ENCODE results near the gene RAB11FIP4. TPM values are rescaled to one million over a fixed set of nuclear protein-coding genes. Genes with fewer than 3 reads are reported as not detected.

RAB11FIP4 gene
- total and polyA plus RNA-seq, 4 donors, result 1.5 to 16.0 (median 3.3) TPM

GRCh38 chr17:31417051-31417792 lies 25.7 kb downstream of the RAB11FIP4 start:
- H3K9me3 ChIP-seq (ENCODE audit: control insufficient read depth in 4 of 4, low read length in 3 of 4), result no peaks in the 10 kb centered on the region
- H3K27me3 ChIP-seq (ENCODE audit: control insufficient read depth in 4 of 4, insufficient read depth in 4 of 4, low read length in 3 of 4), result no peaks in the 10 kb centered on the region
- DNase-seq (ENCODE audit: low spot score), result no peak
- H3K36me3 ChIP-seq (ENCODE audit: control insufficient read depth in 4 of 4, insufficient read depth in 3 of 4, low read depth in 1 of 4, low read length in 3 of 4), result no peaks in the 10 kb centered on the region
- no peaks in the 10 kb centered on the region for H3K4me1 ChIP-seq (ENCODE audit: control insufficient read depth in 4 of 4, insufficient read depth in 4 of 4, low read length in 3 of 4)
- H3K9ac ChIP-seq (ENCODE audit: low read depth in 1 of 2, low read length in 2 of 2), result no peak overlapping the region
- H3K4me3 ChIP-seq (ENCODE audit: low read depth in 1 of 3, low read length in 3 of 3), result no peak overlapping the region
- WGBS, result 87% methylated on average over 10 of the region's 10 CpGs
- TF ChIP-seq, protein P1, sequence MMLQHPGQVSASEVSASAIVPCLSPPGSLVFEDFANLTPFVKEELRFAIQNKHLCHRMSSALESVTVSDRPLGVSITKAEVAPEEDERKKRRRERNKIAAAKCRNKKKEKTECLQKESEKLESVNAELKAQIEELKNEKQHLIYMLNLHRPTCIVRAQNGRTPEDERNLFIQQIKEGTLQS (IDR thresholded peaks at IDR 0.05), result no peak
- no peak for TF ChIP-seq JUND (IDR thresholded peaks at IDR 0.05)
- TF ChIP-seq RXRA (IDR thresholded peaks at IDR 0.05), result no peak
- no peak for TF ChIP-seq NR2F2 (IDR thresholded peaks at IDR 0.05)
- no peak for TF ChIP-seq RAD21 (IDR thresholded peaks at IDR 0.05)
- no peak overlapping the region for H3K27ac ChIP-seq (ENCODE audit: low read depth in 1 of 2, low read length in 2 of 2)

DNA sequence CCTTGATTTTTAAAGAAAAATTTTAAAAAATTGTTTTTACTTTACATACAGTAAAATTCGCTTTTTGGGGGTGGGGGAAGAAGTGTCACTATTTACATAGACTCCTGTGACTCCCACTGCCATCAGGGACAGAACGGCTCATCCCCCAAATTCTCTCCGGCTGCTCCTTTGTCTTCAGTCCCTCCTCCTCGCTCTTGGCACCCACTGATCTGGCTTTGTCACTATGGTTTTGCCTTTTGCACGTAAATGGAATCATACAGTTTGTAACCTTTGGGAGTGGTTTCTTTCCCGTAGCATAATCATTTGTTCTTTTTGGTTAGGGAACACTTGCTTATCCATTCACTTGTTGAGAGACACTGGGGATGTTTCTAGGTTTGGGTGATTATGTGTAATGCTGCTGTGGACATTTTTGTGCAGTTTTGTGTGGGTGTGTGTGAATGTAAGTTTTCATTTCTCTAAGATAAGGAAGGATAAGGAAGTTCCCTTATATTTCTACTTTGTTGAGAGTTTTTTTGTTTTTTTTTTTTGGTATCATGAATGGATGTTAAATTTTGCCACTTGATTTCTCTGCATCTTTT lies 27.4 kb downstream of the RAB11FIP4 start:
- Histone ChIP-seq H3K9ac (ENCODE audit: low read depth in 1 of 2, low read length in 2 of 2) (no peak overlapping the region), H3K36me3 (ENCODE audit: control insufficient read depth in 4 of 4, insufficient read depth in 3 of 4, low read depth in 1 of 4, low read length in 3 of 4) (no peaks in the 10 kb centered on the region), H3K4me3 (ENCODE audit: low read depth in 1 of 3, low read length in 3 of 3) (no peak overlapping the region), H3K27ac (ENCODE audit: low read depth in 1 of 2, low read length in 2 of 2) (no peak overlapping the region), H3K4me1 (ENCODE audit: control insufficient read depth in 4 of 4, insufficient read depth in 4 of 4, low read length in 3 of 4) (no peaks in the 10 kb centered on the region), H3K9me3 (ENCODE audit: control insufficient read depth in 4 of 4, low read length in 3 of 4) (no peaks in the 10 kb centered on the region), H3K27me3 (ENCODE audit: control insufficient read depth in 4 of 4, insufficient read depth in 4 of 4, low read length in 3 of 4) (no peaks in the 10 kb centered on the region)
- no peak for DNase-seq (ENCODE audit: low spot score)
- TF ChIP-seq YY1 (IDR thresholded peaks at IDR 0.05), result no peak
- TF ChIP-seq RAD21 (IDR thresholded peaks at IDR 0.05), result no peak
- TF ChIP-seq FOXA1 (IDR thresholded peaks at IDR 0.05), result no peak
- WGBS, result 44% methylated on average over 6 of the region's 6 CpGs

- H3K9ac ChIP-seq (ENCODE audit: low read depth in 1 of 2, low read length in 2 of 2), result no peak overlapping the region
- H3K4me3 ChIP-seq (ENCODE audit: low read depth in 1 of 3, low read length in 3 of 3), result no peak overlapping the region
- H3K9me3 ChIP-seq (ENCODE audit: control insufficient read depth in 4 of 4, low read length in 3 of 4), result no peaks in the 10 kb centered on the region
- H3K27me3 ChIP-seq (ENCODE audit: control insufficient read depth in 4 of 4, insufficient read depth in 4 of 4, low read length in 3 of 4), result no peaks in the 10 kb centered on the region
- no peak for DNase-seq (ENCODE audit: low spot score)
- TF ChIP-seq FOXA2 (IDR thresholded peaks at IDR 0.05) (no peak), GABPA (IDR thresholded peaks at IDR 0.05 in 1 of 2, conservative IDR thresholded peaks at IDR 0.05 in 1 of 2) (no peak), CTCF (IDR thresholded peaks at IDR 0.05; ENCODE audit: low read depth, low read length, missing input control) (no peak), NR2F2 (IDR thresholded peaks at IDR 0.05) (no peak), MAX (IDR thresholded peaks at IDR 0.05) (no peak), FOXA1 (IDR thresholded peaks at IDR 0.05) (no peak), TAF1 (conservative IDR thresholded peaks at IDR 0.05) (no peak), SP1 (IDR thresholded peaks at IDR 0.05) (no peak), HNF4A (conservative IDR thresholded peaks at IDR 0.05) (no peak), RAD21 (IDR thresholded peaks at IDR 0.05) (no peak)
- peaks cover 6 to 12% (median 8%) of the 10 kb centered on the region in 4 donors for H3K4me1 ChIP-seq (ENCODE audit: control insufficient read depth in 4 of 4, insufficient read depth in 4 of 4, low read length in 3 of 4)
- H3K36me3 ChIP-seq (ENCODE audit: control insufficient read depth in 4 of 4, insufficient read depth in 3 of 4, low read depth in 1 of 4, low read length in 3 of 4), result no peaks in the 10 kb centered on the region
- no peak overlapping the region for H3K27ac ChIP-seq (ENCODE audit: low read depth in 1 of 2, low read length in 2 of 2)
- 70% methylated on average over 3 of the region's 3 CpGs for WGBS
These were observed 31.0 kb downstream of the RAB11FIP4 start for GRCh38 chr17:31422443-31422842.

Measured in liver (tissue), 9 donors.